Lung (tissue), 12 donors: ENCODE measurements around the gene TNNT3. TPM values are rescaled to one million over a fixed set of nuclear protein-coding genes. Genes with fewer than 3 reads are reported as not detected.

Experiments used
- ATAC-seq: fragments of 200-7000 bp; cut with Tn5 transposase; one replicate; pipeline ENCODE4 v1.9.1; 2020; ENCODE audit warnings: moderate number of reproducible peaks; ENCODE audit not compliant: insufficient read depth, low FRiP score
- DNase-seq, 3 donors: peaks; one replicate each; pipeline ENCODE4 v3.0.0-alpha.2; 2013 to 2017
- H3K27ac ChIP-seq, 2 donors: one replicate each; pipeline ENCODE4 v1.5.1; 2013; ENCODE audit warnings: mild to moderate bottlenecking in 2 of 2, moderate library complexity in 2 of 2, control low read depth in 1 of 2, inconsistent platforms in 1 of 2, low read depth in 1 of 2, low read length in 1 of 2
- H3K27me3 ChIP-seq, 3 donors: one replicate each; pipeline ENCODE4 v1.5.1; 2013; ENCODE audit warnings: low read length in 2 of 3; ENCODE audit not compliant: control insufficient read depth in 3 of 3, insufficient read depth in 3 of 3
- H3K36me3 ChIP-seq, 4 donors: one replicate each; pipeline ENCODE4 v1.5.1; 2013; ENCODE audit warnings: low read length in 4 of 4, mild to moderate bottlenecking in 1 of 4, moderate library complexity in 1 of 4; ENCODE audit not compliant: control insufficient read depth in 4 of 4, insufficient read depth in 4 of 4
- H3K4me1 ChIP-seq, 5 donors: one replicate each; pipeline ENCODE4 v1.5.1; 2013; ENCODE audit warnings: low read length in 5 of 5, mild to moderate bottlenecking in 2 of 5, moderate library complexity in 1 of 5; ENCODE audit not compliant: control insufficient read depth in 5 of 5, insufficient read depth in 5 of 5
- H3K4me3 ChIP-seq: one replicate; pipeline ENCODE4 v1.5.1; 2013; ENCODE audit warnings: mild to moderate bottlenecking, control low read depth, moderate library complexity
- H3K9ac ChIP-seq, 2 donors: one replicate each; pipeline ENCODE4 v1.5.1; 2013; ENCODE audit warnings: low read length in 2 of 2, control low read depth in 1 of 2; ENCODE audit not compliant: insufficient read depth in 1 of 2
- H3K9me3 ChIP-seq, 4 donors: one replicate each; pipeline ENCODE4 v1.5.1; 2013; ENCODE audit warnings: low read length in 3 of 4, mild to moderate bottlenecking in 1 of 4, moderate library complexity in 1 of 4; ENCODE audit not compliant: control insufficient read depth in 4 of 4, insufficient read depth in 3 of 4
- WGBS, 2 donors: extraction: QIAGEN DNeasy Blood & Tissue Kit; methylation state at CpG; one replicate each; pipeline ENCODE4 v1.1.7; 2013; 5-methylcytosine and 5-hydroxymethylcytosine counted together
- polyA plus RNA-seq, 2 donors: library from polyadenylated mRNA; stranded (reverse); fragments of 200-250 nt; gene quantifications; one replicate each; pipeline ENCODE4 v1.2.1, GENCODE V29; 2013
- total RNA-seq, 2 donors: library from RNA; depleted of rRNA in 1 of 2; stranded (reverse); fragments of >200 nt in 1 of 2; gene quantifications; one replicate each; pipeline ENCODE4 v1.2.1, GENCODE V29; 2014 to 2021
- TF ChIP-seq, protein P1 (sequence below): IDR thresholded peaks from 2 replicates; pipeline ENCODE4 v1.5.1; 2012; ENCODE audit warnings: mild to moderate bottlenecking; ENCODE audit errors: control extremely low read depth, extremely low read depth
- donor health status: control.
- donor health status: control.
- donor health status: Bipolar disorder and iron deficiency.
- donor health status: healthy.
- donor health status: DM: yes; HTN: yes; CAD: no.

The TNNT3 gene
- total and polyA plus RNA-seq, 4 donors: 1.6 to 8.0 (median 5.1) TPM

DNA sequence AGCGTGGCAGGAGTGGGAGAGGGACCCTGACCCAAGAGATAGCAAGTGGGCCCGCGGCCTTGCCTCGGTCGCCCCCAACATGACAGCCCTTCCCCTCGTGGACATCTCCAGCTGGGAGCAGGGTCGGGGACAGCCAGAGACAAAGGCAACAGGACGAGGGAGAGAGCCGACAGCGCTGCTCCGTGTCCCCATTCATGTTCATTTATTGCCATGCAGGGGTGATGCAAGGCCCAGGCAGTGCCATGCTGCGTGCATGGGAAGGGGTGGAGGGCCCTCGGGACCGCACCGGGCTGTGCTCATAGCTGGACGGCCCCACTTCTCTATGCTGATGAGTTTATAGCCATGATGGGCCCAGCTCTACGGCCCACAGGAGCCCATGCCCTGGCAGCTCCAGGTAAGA lies 40.3 kb downstream of the TNNT3 start:
- H3K36me3 ChIP-seq: no peaks in the 10 kb centered on the region
- TF ChIP-seq, protein P1, sequence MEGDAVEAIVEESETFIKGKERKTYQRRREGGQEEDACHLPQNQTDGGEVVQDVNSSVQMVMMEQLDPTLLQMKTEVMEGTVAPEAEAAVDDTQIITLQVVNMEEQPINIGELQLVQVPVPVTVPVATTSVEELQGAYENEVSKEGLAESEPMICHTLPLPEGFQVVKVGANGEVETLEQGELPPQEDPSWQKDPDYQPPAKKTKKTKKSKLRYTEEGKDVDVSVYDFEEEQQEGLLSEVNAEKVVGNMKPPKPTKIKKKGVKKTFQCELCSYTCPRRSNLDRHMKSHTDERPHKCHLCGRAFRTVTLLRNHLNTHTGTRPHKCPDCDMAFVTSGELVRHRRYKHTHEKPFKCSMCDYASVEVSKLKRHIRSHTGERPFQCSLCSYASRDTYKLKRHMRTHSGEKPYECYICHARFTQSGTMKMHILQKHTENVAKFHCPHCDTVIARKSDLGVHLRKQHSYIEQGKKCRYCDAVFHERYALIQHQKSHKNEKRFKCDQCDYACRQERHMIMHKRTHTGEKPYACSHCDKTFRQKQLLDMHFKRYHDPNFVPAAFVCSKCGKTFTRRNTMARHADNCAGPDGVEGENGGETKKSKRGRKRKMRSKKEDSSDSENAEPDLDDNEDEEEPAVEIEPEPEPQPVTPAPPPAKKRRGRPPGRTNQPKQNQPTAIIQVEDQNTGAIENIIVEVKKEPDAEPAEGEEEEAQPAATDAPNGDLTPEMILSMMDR: no peak
- 82% methylated on average over 5 of the region's 17 CpGs for WGBS, 2 donors
- no peak overlapping the region for H3K27ac ChIP-seq
- H3K9ac ChIP-seq: no peak overlapping the region
- ATAC-seq: no peak
- no peaks in the 10 kb centered on the region for H3K27me3 ChIP-seq
- no peaks in the 10 kb centered on the region for H3K9me3 ChIP-seq
- H3K4me1 ChIP-seq: no peaks in the 10 kb centered on the region
- no peak overlapping the region for H3K4me3 ChIP-seq
- DNase-seq: no peak

GRCh38 chr11:1963864-1964263 lies 44.4 kb downstream of the TNNT3 start:
- 92% methylated on average over 6 of the region's 20 CpGs; no CpG with 5 or more reads in 1 of the 2 donors for WGBS, 2 donors
- Histone ChIP-seq H3K9ac (no peak overlapping the region), H3K9me3 (no peaks in the 10 kb centered on the region), H3K27me3 (no peaks in the 10 kb centered on the region), H3K36me3 (no peaks in the 10 kb centered on the region), H3K4me1 (no peaks in the 10 kb centered on the region), H3K4me3 (no peak overlapping the region), H3K27ac (no peak overlapping the region)
- ATAC-seq (no peak), DNase-seq (no peak)
- TF ChIP-seq, protein P1: no peak

DNA sequence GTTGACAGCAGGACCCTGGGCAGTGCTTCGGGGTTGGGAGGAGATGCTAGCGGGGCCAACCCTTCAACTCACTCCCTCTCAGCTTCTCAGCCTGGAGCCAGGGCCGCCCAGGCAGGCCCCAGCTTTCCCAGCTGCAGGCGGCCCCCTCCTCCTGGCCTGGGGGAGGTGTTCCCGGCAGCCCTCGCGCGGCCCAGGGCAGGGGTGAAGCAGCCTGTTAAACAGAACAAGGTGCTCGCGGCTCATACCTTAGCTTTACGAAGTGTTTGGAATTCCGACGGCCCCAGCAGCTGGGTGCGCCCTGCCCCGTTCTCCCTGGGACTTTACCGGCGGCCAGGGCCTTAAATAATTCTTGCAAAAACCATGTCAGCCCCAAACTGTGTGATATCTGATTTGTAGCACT lies 44.8 kb downstream of the TNNT3 start:
- WGBS, 2 donors: no CpG with 5 or more reads among the region's 17 CpGs
- TF ChIP-seq, protein P1: no peak
- no peak overlapping the region for H3K27ac ChIP-seq
- H3K9ac ChIP-seq: no peak overlapping the region
- no peaks in the 10 kb centered on the region for H3K27me3 ChIP-seq
- DNase-seq (no peak), ATAC-seq (no peak)
- H3K36me3 ChIP-seq: no peaks in the 10 kb centered on the region
- no peaks in the 10 kb centered on the region for H3K9me3 ChIP-seq
- H3K4me1 ChIP-seq: no peaks in the 10 kb centered on the region
- H3K4me3 ChIP-seq: no peak overlapping the region

GRCh38 chr11:1964955-1965354 lies 45.5 kb downstream of the TNNT3 start:
- 100% methylated on average over 2 of the region's 20 CpGs; no CpG with 5 or more reads in 1 of the 2 donors for WGBS, 2 donors
- TF ChIP-seq, protein P1: no peak
- DNase-seq (no peak), ATAC-seq (no peak)
- no peaks in the 10 kb centered on the region for H3K27me3 ChIP-seq
- no peaks in the 10 kb centered on the region for H3K36me3 ChIP-seq
- no peak overlapping the region for H3K4me3 ChIP-seq
- H3K9ac ChIP-seq: no peak overlapping the region
- no peaks in the 10 kb centered on the region for H3K9me3 ChIP-seq
- H3K4me1 ChIP-seq: no peaks in the 10 kb centered on the region
- no peak overlapping the region for H3K27ac ChIP-seq
